ENCODE measurements around the gene WEE1. TPM values are rescaled to one million over a fixed set of nuclear protein-coding genes. Genes with fewer than 3 reads are reported as not detected.
"Not testable (repeated sequence)": the region's sequence is repeated elsewhere in the genome, so short reads cannot be mapped to it uniquely, and the experiment has no call there.

Gene WEE1
- polyA plus RNA-seq, 1 experiment = 31.7 TPM

GRCh38 chr11:9596926-9597464 is 23.5 kb downstream of the WEE1 start:
- no peak for TF ChIP-seq CTCF (IDR thresholded peaks at IDR 0.05; ENCODE audit: insufficient read depth, low read depth, low read length)
- POLR2A ChIA-PET = no interaction called here
- no peaks in the 10 kb centered on the region for H3K36me3 ChIP-seq (ENCODE audit: control insufficient read depth, insufficient read depth, low read length)
- DNase-seq (ENCODE audit: low read depth) = no peak
- no peak overlapping the region for H3K4me3 ChIP-seq (ENCODE audit: low read depth, low read length)
- H3K27me3 ChIP-seq (ENCODE audit: control insufficient read depth, insufficient read depth, low read length) = no peaks in the 10 kb centered on the region
- CTCF ChIA-PET = interaction anchor here (0.6 to 1.4 kb wide), 7 partner anchors 13 to 151 kb away, joined by 3 to 5 read pairs (median 3); no protein-coding TSS in a partner anchor

- H3K4me3 ChIP-seq (ENCODE audit: low read depth, low read length) = no peak overlapping the region
- ChIA-PET POLR2A (no interaction called here), CTCF (interaction anchor here (0.6 to 2.3 kb wide), 4 partner anchors 13 to 83 kb away, joined by 3 to 10 read pairs (median 6); no protein-coding TSS in a partner anchor)
- no peak for TF ChIP-seq CTCF (IDR thresholded peaks at IDR 0.05; ENCODE audit: insufficient read depth, low read depth, low read length)
- no peaks in the 10 kb centered on the region for H3K27me3 ChIP-seq (ENCODE audit: control insufficient read depth, insufficient read depth, low read length)
- no peaks in the 10 kb centered on the region for H3K36me3 ChIP-seq (ENCODE audit: control insufficient read depth, insufficient read depth, low read length)
- DNase-seq (ENCODE audit: low read depth) = no peak
These were observed 26.7 kb downstream of the WEE1 start for GRCh38 chr11:9600166-9600565.

- no peak for TF ChIP-seq CTCF (IDR thresholded peaks at IDR 0.05; ENCODE audit: insufficient read depth, low read depth, low read length)
- Histone ChIP-seq H3K4me3 (ENCODE audit: low read depth, low read length) (no peak overlapping the region), H3K27me3 (ENCODE audit: control insufficient read depth, insufficient read depth, low read length) (no peaks in the 10 kb centered on the region), H3K36me3 (ENCODE audit: control insufficient read depth, insufficient read depth, low read length) (no peaks in the 10 kb centered on the region)
- POLR2A ChIA-PET = no interaction called here
- CTCF ChIA-PET = interaction anchor here (0.6 to 2.3 kb wide), 4 partner anchors 13 to 84 kb away, joined by 3 to 10 read pairs (median 6); no protein-coding TSS in a partner anchor
- DNase-seq (ENCODE audit: low read depth) = no peak
These were observed 27.2 kb downstream of the WEE1 start for GRCh38 chr11:9600644-9601036.

GRCh38 chr11:9601037-9601875 is 27.8 kb downstream of the WEE1 start:
- CTCF ChIA-PET = interaction anchor here (0.6 to 2.3 kb wide), 5 partner anchors 12 to 85 kb away, joined by 3 to 10 read pairs (median 5); no protein-coding TSS in a partner anchor
- H3K27me3 ChIP-seq (ENCODE audit: control insufficient read depth, insufficient read depth, low read length) = no peaks in the 10 kb centered on the region
- no peaks in the 10 kb centered on the region for H3K36me3 ChIP-seq (ENCODE audit: control insufficient read depth, insufficient read depth, low read length)
- DNase-seq (ENCODE audit: low read depth) = no peak
- POLR2A ChIA-PET = no interaction called here
- TF ChIP-seq CTCF (IDR thresholded peaks at IDR 0.05; ENCODE audit: insufficient read depth, low read depth, low read length) = no peak
- H3K4me3 ChIP-seq (ENCODE audit: low read depth, low read length) = no peak overlapping the region

GRCh38 chr11:9601876-9602199 is 28.4 kb downstream of the WEE1 start:
- POLR2A ChIA-PET = no interaction called here
- CTCF ChIA-PET = interaction anchor here (1.1 to 2.3 kb wide), 2 partner anchors 12 to 72 kb away, joined by 3 to 10 read pairs; no protein-coding TSS in a partner anchor
- H3K27me3 ChIP-seq (ENCODE audit: control insufficient read depth, insufficient read depth, low read length) = no peaks in the 10 kb centered on the region
- no peak overlapping the region for H3K4me3 ChIP-seq (ENCODE audit: low read depth, low read length)
- no peak for DNase-seq (ENCODE audit: low read depth)
- TF ChIP-seq CTCF (IDR thresholded peaks at IDR 0.05; ENCODE audit: insufficient read depth, low read depth, low read length) = no peak
- H3K36me3 ChIP-seq (ENCODE audit: control insufficient read depth, insufficient read depth, low read length) = no peaks in the 10 kb centered on the region

- ChIA-PET POLR2A (interaction anchor here (0.6 kb wide), 1 partner anchor 322 kb away, joined by 3 read pairs; no protein-coding TSS in a partner anchor), CTCF (interaction anchor here (1.5 kb wide), 1 partner anchor 27 kb away, joined by 3 read pairs; no protein-coding TSS in a partner anchor)
- H3K36me3 ChIP-seq (ENCODE audit: control insufficient read depth, insufficient read depth, low read length); DNase-seq (ENCODE audit: low read depth); H3K27me3 ChIP-seq (ENCODE audit: control insufficient read depth, insufficient read depth, low read length); H3K4me3 ChIP-seq (ENCODE audit: low read depth, low read length): not testable (repeated sequence)
These were observed 29.7 kb downstream of the WEE1 start for GRCh38 chr11:9603214-9603613.
